GM21619 (cell line): Measurements from ENCODE around the gene NRXN3.

ENCODE experiments used
- ATAC-seq: cut with Tn5 transposase; IDR thresholded peaks from one replicate; pipeline ENCODE4 v1.9.1; 2021; ENCODE audit not compliant: unreplicated experiment

The NRXN3 gene

DNA sequence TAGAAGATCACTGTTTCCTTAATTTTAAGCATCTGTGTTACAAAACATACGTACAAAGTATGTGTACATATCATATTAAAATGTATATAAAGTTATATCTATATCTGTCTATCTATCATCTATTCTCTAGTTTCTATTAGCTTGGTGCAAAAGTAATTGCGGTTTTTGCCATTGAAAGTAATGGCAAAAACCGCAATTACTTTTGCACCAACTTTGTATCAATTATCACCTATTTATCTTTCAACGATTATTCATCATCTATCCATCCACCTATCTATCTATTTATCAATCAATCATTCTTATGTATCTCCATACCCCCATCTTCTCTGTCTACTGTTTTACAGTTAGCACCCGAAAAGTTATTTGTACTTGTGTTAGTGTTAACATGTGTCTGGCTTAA is 447.6 kb downstream of the NRXN3 start:
- no peak for ATAC-seq

DNA sequence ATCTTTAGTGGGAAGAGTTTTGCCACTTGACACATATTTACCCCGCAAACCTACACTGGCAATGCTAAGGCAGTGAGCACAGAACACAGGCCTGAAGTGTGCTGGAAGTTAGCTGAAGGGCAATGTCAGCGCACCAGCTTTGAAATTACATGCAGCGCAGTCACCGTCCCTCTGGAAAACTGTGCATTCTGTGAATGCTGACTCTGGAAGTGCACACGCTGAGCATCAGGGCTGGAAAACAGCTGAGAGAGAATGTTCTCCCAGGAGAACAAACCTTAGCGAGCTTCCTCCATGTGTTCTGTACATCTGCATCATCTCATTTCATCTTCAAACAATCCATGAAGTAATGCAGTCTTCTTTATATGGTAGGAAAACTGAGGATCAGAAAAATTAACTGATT is 448.2 kb downstream of the NRXN3 start:
- no peak for ATAC-seq

DNA sequence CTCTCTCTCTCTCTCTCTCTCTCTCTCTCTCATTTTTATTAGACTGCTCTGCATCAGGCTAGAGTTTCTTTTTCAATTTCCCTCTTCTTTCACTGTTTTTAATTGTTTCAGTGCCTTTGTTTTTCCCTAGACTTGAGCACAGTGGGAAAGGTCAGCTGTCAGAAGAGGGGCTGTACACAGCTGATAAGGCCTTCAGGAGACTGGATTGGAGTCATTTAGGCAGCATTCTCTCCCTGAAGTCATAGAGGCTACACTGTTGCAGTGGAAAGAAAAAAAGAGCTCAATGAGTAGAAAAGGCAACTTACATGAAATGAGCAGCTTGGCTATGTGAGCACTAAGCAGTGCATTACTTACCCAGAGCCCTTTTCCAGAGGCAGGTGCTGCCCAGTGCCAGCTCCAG is 456.9 kb downstream of the NRXN3 start:
- ATAC-seq = no peak

DNA sequence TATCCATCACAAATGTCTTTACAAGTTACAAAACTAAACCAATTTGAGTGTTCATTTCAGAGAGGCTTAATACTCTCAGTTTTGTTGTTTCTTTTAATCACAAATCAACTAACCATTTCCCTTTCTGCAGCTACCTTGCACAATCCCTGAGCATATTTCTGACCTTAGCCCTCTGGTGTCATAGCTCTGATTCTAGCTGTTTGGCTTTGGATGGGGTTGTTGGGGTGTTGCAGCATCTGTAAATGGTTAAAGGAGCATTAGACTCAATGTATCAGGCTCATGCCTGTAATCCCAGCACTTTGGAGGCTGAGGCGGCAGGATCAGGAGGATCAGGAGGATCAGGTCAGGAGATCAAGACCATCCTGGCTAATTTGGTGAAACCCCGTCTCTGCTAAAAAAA is 461.4 kb downstream of the NRXN3 start:
- ATAC-seq = no peak

DNA sequence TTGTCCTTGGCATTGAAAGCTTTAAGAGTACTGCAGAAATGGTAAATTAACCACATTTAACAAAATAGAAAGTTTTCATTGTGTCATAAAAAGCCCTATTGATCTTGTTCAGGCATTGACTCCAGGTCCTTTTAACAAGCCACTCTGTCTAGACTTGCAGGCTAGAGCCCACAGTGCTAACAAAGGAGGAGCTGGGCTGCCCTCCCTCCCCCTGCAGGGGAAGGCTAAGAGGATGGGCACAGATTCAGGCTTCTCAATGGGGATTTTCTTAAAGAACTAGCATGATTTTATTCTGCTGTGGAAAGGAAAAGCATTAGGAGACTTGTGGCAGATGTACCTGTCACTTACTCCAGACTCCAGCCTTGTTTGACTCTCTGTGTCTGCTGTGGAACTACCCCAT is 463.6 kb downstream of the NRXN3 start:
- no peak for ATAC-seq

DNA sequence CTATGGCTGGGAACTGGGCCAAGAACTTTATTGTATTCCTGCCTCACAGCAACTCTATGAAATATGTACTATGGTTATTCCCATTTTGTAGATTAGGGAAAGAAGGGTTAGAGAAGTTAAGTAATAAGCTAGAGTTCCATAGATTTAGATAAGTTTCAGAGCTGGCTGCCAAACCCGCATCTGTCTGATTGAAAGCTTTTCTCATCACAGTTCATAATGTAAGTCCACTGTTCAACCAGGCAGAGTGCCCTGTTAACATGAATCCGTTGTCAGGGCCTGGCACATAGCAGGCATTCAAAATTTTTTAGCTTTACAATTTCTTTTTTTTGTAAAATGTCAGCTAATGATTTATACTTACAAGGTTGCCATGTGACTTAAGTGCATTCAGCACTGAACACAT is 467.3 kb downstream of the NRXN3 start:
- ATAC-seq = no peak

DNA sequence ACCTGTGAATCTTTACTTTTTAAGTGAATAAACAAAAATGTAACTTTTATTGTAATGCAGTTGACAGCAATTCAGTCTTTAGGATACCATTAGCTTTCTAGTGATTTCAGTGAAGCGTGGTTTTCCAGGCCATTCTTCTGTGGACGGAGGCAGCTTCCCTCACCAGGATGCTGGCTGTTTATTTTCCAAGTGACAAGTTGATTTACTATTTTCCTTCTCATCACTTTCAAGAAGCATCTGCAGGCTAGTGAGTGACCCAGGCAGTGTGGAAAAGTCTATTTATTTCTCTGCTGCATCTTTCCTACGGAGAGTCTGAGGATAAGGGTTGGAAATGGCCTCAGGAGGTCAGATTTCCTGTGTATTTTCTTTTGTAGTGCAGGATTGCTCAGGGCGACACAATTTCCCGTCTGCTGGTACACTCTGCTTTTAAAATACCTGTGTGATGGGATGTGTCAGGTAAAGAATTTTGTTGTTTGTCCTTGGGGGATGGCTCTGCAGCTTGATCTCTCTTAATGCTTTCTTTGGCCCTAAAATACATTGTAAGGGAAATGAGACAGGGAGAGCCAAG is 467.8 kb downstream of the NRXN3 start:
- ATAC-seq = no peak

DNA sequence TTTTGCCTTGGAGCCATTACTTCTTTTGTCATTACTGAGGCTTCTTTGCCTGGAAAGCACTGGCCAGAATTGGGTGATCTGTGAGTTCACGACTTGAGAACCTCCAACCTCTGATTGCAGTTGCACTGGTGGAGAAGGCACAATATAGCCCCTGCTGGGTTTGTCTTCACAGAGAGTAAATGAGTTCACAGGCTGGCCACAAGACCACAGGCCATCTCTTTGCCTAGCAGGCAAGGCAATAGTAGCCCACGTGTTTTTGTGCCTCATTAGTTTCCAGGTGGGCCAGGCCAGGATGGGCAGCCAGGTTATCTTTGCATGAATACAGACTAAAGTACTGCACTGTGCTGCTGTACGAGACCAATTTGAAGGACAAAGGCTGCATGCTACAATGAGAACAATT is 468.8 kb downstream of the NRXN3 start:
- ATAC-seq = no peak

DNA sequence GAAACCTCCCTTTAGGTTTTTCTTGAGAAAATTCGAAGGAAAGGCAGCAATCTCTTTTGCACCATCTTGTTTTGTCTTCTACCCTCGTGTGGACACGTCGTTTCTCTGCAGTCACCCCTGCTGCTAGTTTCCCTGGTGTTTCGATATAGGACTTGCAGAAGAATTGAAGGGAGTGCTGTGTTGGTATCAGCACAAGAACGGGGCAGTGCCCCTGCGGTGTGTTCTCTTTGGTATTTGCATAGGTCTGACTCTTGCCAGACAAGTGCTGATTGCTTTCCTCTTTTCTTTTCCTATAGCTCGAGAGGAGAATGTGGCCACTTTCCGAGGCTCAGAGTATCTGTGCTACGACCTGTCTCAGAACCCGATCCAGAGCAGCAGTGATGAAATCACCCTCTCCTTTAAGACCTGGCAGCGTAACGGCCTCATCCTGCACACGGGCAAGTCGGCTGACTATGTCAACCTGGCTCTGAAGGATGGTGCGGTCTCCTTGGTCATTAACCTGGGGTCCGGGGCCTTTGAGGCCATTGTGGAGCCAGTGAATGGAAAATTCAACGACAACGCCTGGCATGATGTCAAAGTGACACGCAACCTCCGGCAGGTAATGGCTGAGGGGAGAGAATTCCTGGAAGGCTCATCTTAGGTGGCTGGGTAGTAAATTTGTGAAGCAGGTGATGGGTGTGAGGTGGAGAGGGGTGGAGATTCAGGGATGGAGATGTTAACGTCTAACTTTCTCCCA is 474.8 kb downstream of the NRXN3 start:
- ATAC-seq = no peak

DNA sequence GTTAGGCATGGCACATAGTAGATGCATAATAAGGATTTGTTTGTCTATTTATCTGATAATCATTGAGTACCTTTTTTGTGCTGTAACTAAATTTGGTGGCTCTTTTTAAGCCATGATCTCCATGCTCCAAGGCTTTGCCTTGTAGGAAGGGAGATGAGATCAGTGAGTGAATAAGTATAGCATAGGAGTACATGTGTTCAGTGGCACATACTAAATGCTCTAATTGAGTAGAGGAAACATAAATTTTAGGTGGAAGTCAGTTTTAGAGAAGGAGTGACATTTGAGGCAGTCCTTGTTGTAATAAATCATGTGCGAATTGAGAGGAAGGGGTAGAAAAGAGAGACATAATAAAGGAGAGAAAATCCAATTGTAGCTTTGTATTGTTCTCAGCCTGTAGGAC is 482.6 kb downstream of the NRXN3 start:
- no peak for ATAC-seq

DNA sequence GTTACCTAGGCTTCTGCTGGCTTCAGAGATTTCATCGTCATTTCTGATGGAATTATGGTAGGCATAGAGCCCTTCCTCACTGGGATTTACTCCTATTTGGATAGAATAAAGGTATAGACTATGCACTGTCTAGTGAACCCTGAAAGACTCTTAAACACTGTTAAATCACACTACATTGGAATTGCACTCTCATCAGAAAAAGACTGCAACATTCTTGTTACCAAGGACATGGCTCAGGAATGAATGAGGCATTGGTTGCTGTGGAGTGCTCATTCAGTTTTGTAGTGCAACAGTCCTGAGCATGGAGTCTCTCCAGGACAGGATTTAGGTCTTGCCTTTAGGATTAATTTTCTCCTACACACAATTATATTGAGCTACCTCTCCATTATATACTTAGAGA is 483.0 kb downstream of the NRXN3 start:
- ATAC-seq = no peak

DNA sequence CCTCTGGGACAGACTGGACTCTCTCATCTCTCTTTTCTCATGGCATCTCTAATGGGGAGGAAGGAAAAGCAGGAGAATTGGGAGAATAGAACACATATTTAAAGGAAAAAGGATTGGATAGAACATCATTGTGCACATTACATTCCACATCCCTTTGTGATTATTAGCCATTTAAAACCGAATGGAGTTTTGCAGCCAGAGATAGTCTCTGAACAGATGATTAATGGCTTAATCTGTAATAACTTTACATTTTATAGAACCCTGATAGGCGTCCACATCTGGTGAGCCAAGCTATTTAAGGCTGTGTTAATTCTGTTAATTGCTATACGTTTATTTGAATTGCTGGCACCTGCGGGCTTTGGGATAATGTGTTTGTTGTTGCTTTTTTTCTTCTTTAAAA is 487.3 kb downstream of the NRXN3 start:
- no peak for ATAC-seq

DNA sequence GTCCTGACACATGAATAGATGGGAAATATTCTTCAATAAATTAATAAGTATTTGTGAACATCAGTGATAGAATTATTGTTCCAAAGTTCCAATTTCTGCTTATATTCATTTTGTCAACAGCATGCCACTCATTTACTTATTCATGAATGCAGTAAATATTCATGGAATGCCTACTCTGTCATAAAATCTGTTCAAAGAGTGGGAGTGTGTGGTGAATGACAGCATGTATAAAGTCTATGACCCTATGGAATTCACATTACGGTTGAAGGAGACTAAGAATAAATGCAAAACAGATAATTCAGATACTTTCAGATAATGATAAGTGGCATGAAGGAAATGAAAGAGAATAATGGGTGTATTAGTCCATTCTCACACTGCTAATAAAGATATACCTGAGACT is 494.7 kb downstream of the NRXN3 start:
- ATAC-seq = no peak

DNA sequence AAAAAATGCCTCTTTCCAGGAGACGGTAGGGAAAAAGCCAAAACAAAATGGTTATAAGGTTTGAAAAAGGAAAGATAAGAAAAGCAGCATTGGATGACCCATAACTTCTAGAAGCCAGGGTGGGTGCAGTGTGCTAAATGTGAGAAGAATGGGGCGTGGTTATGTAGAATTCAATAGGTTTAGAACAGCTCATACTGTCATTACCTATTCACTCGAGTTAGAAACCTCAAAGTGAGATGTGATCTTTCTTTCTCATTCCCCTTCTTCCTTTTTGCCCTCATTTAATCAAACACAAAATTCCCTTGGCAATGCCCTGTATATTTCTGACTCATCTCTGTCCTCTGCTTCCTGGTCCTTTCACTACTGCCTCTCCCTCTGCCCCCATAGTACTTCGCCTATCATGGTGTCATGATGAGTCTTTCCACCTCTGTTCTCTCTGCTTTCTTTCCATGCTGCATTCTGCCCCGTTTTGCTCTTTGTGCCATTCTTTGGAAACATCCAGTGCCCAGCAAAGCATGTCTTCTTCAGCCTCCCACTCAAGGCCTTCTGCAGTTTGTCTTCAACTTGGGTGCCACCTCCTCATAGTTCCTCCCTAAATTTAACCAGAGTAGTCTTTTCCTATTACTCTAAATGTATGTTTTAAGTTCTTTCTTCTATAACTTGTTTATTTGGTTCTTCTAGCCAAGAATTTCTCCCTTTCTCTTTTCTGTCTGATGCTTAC is 496.3 kb downstream of the NRXN3 start:
- ATAC-seq = no peak

DNA sequence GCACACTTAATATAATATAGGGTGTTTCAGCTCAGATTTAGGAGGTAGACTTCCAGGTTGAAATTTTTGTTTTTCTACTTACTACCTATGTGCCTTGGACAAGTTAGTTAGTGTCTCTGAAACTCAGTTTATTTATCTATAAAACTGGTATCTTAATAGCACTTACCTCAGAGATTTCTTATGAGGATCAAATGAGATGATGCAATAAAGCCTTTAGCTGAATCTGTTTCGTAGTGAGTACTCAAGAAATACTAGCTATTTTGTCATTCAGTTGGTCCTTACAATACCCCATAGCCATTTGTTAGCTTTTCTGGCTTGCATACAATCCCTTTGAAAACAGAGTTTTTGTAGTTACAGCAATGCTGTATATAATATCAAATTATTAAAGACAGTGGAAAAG is 497.0 kb downstream of the NRXN3 start:
- no peak for ATAC-seq

DNA sequence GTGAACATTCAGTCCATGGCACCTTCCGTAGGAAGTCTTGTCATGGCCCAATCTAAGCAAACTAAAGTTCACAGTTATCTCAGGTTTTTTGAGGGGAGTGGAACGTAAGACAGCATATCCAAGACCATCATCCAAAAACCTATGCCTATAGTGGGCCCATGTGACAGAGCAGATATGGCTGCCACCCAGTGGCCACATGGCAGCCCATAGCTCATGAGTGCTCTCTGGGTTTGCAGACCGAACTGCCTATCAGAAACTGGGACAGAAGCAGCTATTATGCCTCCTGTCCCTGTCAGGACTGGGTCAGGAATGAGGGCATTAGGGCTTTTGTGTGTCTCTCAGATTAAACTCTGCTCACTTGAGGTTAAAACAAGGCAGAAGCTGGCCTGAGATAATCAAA is 503.7 kb downstream of the NRXN3 start:
- ATAC-seq = no peak

DNA sequence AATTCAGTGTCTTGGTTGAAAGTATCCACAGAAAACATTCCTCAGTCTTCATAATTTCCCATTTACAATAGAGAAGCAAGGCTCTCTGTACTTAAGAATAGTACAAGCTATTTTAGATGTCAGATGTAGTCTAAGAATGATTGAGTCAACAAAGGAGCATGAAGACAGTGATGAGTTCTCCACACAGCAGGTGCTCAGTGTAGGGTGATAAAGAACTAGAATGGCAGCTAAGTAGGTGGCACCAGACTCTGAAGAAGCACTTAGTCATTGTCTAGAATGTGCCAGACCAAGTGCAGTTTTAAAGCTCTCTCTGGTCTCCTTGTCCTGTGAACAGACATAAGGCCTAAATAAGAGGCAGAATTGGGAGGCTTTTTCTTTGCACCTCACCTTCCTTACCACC is 504.6 kb downstream of the NRXN3 start:
- ATAC-seq = no peak

DNA sequence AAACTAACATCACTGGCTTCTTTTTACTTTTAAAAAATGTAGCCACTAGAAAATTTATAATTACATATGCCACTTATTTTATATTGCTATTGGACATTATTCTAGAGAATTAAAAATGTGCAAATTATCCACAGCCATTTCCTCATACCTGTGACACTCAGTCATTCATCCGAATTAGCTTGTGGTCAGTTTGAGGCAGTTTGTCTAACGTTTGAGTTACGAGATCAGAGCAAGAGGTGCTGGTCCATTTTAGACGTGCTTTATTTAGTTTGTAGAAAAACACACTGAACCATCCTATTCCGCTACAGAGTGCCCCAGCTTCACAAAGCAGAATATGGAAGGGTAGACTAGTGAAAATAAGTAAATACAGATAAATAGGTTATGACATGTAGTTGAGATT is 513.0 kb downstream of the NRXN3 start:
- no peak for ATAC-seq

DNA sequence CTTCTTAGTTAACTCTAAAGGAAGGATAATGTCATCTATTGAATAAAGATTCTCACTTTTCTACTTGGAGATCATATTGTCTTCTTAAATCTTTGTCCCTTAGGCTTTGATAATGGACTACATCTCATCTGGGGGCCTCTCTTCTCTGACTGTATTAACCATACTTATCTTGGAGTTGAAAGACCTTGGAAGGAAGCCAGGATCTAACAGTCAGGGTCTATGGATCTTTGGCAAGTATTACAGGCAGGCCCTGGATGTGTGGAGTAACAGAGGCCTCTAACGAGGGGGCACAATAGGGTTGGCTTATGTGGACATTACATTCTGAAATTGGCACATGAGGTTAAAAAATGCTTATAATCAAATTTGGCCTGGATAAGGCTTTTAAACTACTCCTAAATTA is 513.8 kb downstream of the NRXN3 start:
- ATAC-seq = no peak

DNA sequence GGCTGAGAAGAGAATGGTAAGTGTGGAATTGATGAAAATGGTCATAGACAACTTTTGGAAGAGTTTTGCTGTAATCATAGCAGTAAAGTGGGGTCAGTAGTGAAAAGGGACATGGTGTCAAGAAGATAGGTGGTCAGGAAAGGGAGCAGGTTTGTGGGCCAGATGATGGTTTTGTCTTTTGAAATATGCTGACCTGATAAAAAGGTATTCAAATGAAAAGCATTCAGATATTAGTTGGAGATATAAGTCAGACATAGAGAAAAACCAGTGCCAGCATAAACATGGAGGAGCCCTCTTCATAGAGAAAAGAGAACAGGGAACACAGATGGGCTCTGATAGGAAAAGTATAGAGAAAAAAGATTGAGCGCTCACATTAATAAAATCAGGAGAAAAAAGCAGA is 518.3 kb downstream of the NRXN3 start:
- no peak for ATAC-seq

DNA sequence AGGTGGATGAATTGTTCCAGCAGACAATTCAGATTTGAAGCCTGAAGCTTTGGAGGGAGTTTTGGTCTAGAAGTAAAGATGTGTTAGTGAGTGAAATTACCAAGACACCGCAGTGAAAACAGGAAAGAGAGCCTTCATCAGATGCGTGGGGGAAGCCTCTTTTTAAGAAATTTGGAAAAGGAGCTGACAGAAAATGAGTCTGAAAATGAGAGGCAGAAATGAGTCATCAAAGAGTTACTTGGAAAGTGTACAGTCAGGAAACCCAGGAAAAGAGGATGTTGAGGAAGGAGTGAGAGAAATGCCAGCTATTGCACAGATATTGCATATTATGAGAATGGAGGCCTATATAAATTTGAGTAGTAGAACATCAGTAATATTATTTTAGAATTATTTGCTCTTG is 520.7 kb downstream of the NRXN3 start:
- no peak for ATAC-seq

DNA sequence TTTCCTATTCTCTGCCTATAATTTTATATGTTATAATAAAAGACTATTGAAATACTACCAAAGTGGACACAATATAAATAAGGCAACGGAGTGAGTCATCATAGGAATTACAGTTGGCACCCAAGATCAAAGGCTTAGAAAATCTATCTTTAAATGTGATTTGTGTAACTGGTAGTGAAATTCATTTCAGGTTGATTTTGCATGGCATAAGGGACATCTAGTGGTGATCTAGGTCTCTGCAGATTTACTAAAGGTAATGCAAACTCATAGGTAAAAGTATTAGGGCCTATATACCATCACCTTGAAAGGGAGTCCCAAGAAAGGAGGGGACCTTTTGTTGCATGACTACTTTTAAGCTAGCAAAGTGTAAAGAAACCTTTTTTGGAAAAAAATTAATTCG is 527.2 kb downstream of the NRXN3 start:
- no peak for ATAC-seq

DNA sequence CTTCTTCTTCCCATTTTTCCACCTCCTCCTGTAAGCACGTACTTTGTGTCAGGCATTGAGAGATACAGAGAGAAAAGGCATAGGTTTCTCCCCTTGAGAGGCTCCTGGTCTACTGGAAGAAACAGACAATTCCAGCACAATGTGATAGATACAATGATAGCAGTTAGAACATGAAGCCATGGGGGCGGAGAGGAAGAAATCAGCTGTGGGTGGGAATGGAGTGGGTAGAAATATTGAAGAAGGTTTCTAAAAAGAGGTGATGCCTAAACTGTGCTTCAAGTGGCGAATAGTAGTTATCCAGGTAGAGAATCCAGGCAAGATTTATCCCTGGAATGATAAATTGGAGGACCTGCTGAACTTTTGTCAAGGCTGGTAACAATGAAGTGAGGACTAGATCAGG is 528.8 kb downstream of the NRXN3 start:
- no peak for ATAC-seq
